SK-N-SH treated with all-trans-retinoic acid at 6 μM for 48 hours (cell line): ENCODE results near the gene RGS2.

Source experiments
- ATAC-seq: fragments of 200-7000 bp; cut with Tn5 transposase; 3 replicates; pipeline ENCODE4 v1.9.1; 2020; ENCODE audit warnings: mild to moderate bottlenecking, moderate library complexity
- ARNTL ChIP-seq: fragments of 450-650 bp; formaldehyde crosslinking; IDR thresholded peaks from 2 replicates; pipeline ENCODE4 v1.5.0; 2020; ENCODE audit warnings: low read depth, mild to moderate bottlenecking, moderate library complexity, borderline replicate concordance
- BACH2 ChIP-seq: fragments of 250-450 bp; sonication (Bioruptor Pico); IDR thresholded peaks from 2 replicates; pipeline ENCODE4 v1.9.0; 2021; ENCODE audit warnings: mild to moderate bottlenecking, borderline replicate concordance
- CSDC2 ChIP-seq: fragments of 250-450 bp; sonication (Bioruptor Pico); IDR thresholded peaks from 2 replicates; pipeline ENCODE4 v1.5.0; 2020; ENCODE audit warnings: mild to moderate bottlenecking, moderate library complexity
- ESRRG ChIP-seq: fragments of 250-450 bp; sonication (Bioruptor Pico); IDR thresholded peaks from 2 replicates; pipeline ENCODE4 v1.6.1; 2021; ENCODE audit warnings: mild to moderate bottlenecking
- ISL1 ChIP-seq: fragments of 250-450 bp; sonication (Bioruptor Pico); IDR thresholded peaks from 2 replicates; pipeline ENCODE4 v2.1.2; 2022; ENCODE audit warnings: mild to moderate bottlenecking, moderate library complexity
- OSR1 ChIP-seq: fragments of 250-450 bp; sonication (Bioruptor Pico); IDR thresholded peaks from 2 replicates; pipeline ENCODE4 v1.8.0; 2022; ENCODE audit warnings: moderate library complexity, mild to moderate bottlenecking, inconsistent platforms
- PPARA ChIP-seq: fragments of 250-450 bp; sonication (Bioruptor Pico); IDR thresholded peaks from 2 replicates; pipeline ENCODE4 v1.5.0; 2020; ENCODE audit warnings: mild to moderate bottlenecking, borderline replicate concordance
- RARB ChIP-seq: fragments of 250-450 bp; sonication (Bioruptor Pico); IDR thresholded peaks from 2 replicates; pipeline ENCODE4 v1.8.0; 2021; ENCODE audit warnings: mild to moderate bottlenecking, moderate library complexity
- SNAI2 ChIP-seq: fragments of 250-450 bp; sonication (Bioruptor Pico); IDR thresholded peaks from 2 replicates; pipeline ENCODE4 v1.5.0; 2020; ENCODE audit warnings: mild to moderate bottlenecking, moderate library complexity
- TOX ChIP-seq: fragments of 250-450 bp; sonication (Bioruptor Pico); IDR thresholded peaks from 2 replicates; pipeline ENCODE4 v1.8.0; 2021; ENCODE audit warnings: mild to moderate bottlenecking, moderate library complexity, borderline replicate concordance
- ZC3H10 ChIP-seq: fragments of 250-450 bp; sonication (Bioruptor Pico); IDR thresholded peaks from 2 replicates; pipeline ENCODE4 v1.5.1; 2021; ENCODE audit warnings: mild to moderate bottlenecking, moderate library complexity
- ZFP3 ChIP-seq: fragments of 250-450 bp; sonication (Bioruptor Pico); IDR thresholded peaks from 2 replicates; pipeline ENCODE4 v1.5.0; 2020; ENCODE audit warnings: mild to moderate bottlenecking, moderate library complexity
- ZFP30 ChIP-seq: fragments of 450-650 bp; formaldehyde crosslinking; IDR thresholded peaks from 2 replicates; pipeline ENCODE4 v1.5.0; 2022; ENCODE audit warnings: mild to moderate bottlenecking, moderate library complexity
- ZNF565 ChIP-seq: fragments of 450-650 bp; formaldehyde crosslinking; conservative IDR thresholded peaks from 2 replicates; pipeline ENCODE4 v1.5.0; 2020; ENCODE audit warnings: low read depth, mild to moderate bottlenecking, moderate library complexity
- ZNF70 ChIP-seq: fragments of 450-650 bp; formaldehyde crosslinking; IDR thresholded peaks from 2 replicates; pipeline ENCODE4 v1.5.0; 2020; ENCODE audit warnings: mild to moderate bottlenecking, moderate library complexity
- ZNF8 ChIP-seq: fragments of 450-650 bp; formaldehyde crosslinking; IDR thresholded peaks from 2 replicates; pipeline ENCODE4 v1.5.0; 2020; ENCODE audit warnings: mild to moderate bottlenecking, moderate library complexity
- TF ChIP-seq, protein P1 (sequence below): fragments of 250-450 bp; sonication (Bioruptor Pico); IDR thresholded peaks from 2 replicates; pipeline ENCODE4 v1.8.0; 2020; ENCODE audit warnings: mild to moderate bottlenecking, moderate library complexity, borderline replicate concordance
- TF ChIP-seq, protein P2 (sequence below): fragments of 250-450 bp; sonication (Bioruptor Pico); IDR thresholded peaks from 2 replicates; pipeline ENCODE4 v1.5.1; 2021; ENCODE audit warnings: mild to moderate bottlenecking, moderate library complexity

Gene RGS2

DNA sequence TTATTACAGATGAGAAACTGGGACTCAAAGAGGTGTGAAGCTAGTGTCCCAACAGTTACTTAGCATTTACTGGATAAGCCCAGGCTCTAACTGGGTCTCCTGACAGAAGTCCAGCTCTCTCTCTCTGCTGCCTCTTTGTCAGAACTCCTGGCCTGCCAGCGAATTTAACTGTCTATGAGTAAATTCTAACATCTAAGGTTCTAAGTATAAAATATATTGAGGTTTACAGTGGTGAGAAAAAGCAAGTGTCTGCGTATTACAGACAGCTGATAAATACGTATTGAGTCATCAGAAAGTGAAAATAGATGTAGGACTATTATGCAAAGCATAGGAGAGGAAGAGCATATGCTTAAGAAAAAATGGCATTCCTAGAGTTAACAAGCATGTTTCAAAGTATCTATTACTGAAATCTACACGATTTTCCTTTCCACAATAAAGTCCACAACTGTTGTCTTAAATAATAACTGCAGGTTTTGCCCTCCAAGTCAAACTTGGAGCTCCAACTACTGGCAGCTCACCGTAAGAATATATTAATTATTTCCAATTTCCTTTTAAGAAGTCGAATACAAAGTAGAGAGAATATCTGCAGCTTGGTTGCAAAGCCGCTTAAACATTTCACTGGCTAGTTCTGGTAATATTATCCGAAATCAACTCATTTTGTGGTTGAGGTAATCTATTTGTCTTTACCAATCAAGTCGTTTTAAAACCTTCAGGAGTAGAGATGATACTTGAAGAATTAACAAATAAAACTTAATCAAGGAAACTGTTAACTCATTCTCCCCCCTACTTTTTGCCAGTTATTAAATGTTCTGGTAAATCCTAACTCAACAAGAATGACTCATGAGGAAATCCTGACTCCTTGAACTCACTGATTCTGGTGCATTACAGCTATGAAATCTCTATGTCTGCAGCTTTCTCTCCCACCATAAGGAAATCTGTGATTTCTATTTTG, 1.4 kb upstream of the RGS2 start:
- peak; percentile 43; the same call in 1 of the 2 replicates for TF ChIP-seq TOX (CRISPR knock-in tag)
- TF ChIP-seq ZNF8 (CRISPR knock-in tag): no peak
- TF ChIP-seq ZC3H10 (CRISPR knock-in tag): peak; percentile 61; the same call in 1 of the 2 replicates
- ATAC-seq: peak; percentile 9

DNA sequence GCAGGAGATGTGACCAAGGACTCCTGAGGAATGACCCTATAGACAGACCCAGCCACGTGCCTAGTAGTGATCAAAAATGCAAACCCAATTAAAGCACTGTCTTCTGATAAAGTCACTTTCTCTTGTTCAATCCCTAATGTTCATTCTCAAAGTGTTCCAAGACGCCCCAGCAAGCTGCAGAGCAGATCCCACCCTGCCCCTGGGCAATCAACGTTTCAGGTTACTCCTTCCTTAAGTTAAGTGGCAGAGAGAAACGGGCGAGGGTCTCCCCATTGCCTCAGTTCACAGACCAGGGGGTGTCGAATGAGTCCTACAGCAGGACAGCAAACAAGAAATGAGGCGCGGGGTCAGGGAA, 699 bp upstream of the RGS2 start:
- TF ChIP-seq CSDC2: no peak
- TF ChIP-seq ZNF70 (CRISPR knock-in tag): no peak
- TF ChIP-seq PPARA: no peak
- TF ChIP-seq ZC3H10 (CRISPR knock-in tag): no peak
- no peak for TF ChIP-seq RARB (CRISPR knock-in tag)
- ATAC-seq: peak; percentile 1; the same call in 2 of the 3 replicates

DNA sequence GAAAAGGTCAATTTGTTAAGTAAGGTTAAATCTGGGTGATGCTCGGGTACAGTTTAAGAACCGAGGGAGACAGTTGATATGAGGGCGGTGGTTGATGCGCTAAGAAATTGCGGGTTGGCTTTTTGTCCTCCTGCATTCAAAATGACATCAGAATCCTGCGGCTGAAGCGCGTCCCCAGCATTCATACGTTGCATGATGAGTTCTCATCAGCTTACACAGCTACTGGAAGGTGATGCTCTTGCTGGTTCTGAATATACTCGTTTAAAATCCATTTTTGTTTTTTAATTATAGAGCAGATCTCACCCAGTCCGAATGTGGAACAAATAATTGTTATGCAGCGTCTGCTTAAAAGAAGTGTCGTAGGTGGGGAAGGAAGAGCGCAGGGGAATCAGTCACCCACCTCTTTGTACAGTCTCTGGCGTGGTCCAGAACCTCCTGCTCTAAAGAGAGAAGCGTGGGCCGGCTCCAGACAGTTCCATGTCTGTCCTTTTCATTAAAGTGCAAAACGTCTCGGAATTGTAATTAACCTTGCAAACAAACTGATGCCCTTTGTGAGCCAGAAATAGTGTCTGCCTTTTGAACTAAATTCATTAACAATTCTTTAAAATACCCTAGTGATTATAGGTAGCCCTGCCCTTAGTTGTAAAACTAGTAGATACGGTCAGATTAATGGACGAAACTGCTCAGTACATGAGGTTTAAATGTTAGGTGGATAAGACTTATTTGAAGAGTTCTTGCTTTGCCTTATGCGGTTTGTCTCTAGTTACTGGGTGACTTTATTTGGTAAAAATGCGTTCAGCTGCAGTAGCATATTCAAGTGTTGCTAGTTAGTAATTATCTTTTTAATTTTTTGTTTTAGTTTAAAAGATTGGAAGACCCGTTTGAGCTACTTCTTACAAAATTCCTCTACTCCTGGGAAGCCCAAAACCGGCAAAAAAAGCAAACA, 741 bp downstream of the RGS2 start:
- peak; percentile 22 for ATAC-seq
- TF ChIP-seq RARB (CRISPR knock-in tag) (no peak; the same call in 1 of the 2 replicates), BACH2 (CRISPR knock-in tag) (no peak), ESRRG (CRISPR knock-in tag) (no peak), PPARA (no peak), ZFP30 (no peak), ISL1 (CRISPR knock-in tag) (no peak), ZFP3 (CRISPR knock-in tag) (no peak), ZC3H10 (CRISPR knock-in tag) (peak; percentile 71), ZNF565 (CRISPR knock-in tag) (no peak), OSR1 (CRISPR knock-in tag) (no peak), ARNTL (CRISPR knock-in tag) (no peak), TOX (CRISPR knock-in tag) (peak; percentile 76; the same call in 1 of the 2 replicates)
- TF ChIP-seq, protein P1, sequence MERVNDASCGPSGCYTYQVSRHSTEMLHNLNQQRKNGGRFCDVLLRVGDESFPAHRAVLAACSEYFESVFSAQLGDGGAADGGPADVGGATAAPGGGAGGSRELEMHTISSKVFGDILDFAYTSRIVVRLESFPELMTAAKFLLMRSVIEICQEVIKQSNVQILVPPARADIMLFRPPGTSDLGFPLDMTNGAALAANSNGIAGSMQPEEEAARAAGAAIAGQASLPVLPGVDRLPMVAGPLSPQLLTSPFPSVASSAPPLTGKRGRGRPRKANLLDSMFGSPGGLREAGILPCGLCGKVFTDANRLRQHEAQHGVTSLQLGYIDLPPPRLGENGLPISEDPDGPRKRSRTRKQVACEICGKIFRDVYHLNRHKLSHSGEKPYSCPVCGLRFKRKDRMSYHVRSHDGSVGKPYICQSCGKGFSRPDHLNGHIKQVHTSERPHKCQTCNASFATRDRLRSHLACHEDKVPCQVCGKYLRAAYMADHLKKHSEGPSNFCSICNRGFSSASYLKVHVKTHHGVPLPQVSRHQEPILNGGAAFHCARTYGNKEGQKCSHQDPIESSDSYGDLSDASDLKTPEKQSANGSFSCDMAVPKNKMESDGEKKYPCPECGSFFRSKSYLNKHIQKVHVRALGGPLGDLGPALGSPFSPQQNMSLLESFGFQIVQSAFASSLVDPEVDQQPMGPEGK: no peak; the same call in 1 of the 2 replicates
- TF ChIP-seq, protein P2, sequence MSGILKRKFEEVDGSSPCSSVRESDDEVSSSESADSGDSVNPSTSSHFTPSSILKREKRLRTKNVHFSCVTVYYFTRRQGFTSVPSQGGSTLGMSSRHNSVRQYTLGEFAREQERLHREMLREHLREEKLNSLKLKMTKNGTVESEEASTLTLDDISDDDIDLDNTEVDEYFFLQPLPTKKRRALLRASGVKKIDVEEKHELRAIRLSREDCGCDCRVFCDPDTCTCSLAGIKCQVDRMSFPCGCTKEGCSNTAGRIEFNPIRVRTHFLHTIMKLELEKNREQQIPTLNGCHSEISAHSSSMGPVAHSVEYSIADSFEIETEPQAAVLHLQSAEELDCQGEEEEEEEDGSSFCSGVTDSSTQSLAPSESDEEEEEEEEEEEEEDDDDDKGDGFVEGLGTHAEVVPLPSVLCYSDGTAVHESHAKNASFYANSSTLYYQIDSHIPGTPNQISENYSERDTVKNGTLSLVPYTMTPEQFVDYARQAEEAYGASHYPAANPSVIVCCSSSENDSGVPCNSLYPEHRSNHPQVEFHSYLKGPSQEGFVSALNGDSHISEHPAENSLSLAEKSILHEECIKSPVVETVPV: no peak
- TF ChIP-seq, all 23 proteins: peak for 2

DNA sequence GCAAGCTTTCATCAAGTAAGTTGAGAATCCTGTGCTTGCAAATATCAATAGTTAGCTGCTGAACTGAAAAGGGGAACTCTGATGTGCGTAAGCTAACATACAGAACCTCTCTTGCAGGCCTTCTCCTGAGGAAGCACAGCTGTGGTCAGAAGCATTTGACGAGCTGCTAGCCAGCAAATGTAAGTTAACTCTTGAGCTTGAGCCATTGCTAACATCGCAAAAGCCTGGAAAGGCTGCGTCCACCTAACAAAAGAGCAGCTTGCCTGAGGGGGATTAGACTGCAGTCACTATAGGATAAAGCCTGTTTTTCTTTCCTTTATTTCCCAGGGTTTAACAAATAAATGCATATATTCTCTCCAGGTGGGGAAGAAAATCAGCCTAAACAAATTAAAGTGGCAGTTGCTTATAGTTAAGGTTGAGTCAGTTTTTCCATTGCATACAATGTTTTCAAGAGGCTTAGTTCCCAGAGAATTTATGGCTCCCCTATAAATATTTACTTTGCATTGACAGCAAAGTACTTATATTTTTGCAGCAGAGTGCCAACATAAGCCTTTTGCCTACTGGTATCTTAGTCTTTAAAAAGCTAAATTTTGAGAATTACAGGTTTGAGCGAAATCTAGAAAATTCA, 1.5 kb downstream of the RGS2 start:
- ATAC-seq: no peak
- TF ChIP-seq SNAI2 (CRISPR knock-in tag) (no peak), TOX (CRISPR knock-in tag) (peak; percentile 78; the same call in 1 of the 2 replicates)

DNA sequence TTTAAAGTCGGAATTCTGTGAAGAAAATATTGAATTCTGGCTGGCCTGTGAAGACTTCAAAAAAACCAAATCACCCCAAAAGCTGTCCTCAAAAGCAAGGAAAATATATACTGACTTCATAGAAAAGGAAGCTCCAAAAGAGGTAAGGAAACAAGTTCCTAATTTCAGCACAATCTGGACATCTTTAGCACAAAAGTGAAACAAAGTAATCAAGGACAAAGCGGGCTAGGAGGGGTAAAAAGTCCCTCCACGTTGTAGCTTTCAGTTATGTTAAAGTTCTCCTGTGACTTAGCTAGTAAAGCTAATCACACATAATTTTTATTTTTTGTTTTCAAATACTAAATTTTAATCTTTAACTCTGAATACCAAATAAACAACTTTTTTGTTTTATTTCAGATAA, 2.2 kb downstream of the RGS2 start:
- TF ChIP-seq, protein P2: no peak
- TF ChIP-seq ISL1 (CRISPR knock-in tag) (no peak), ZNF8 (CRISPR knock-in tag) (no peak), OSR1 (CRISPR knock-in tag) (no peak), ZNF565 (CRISPR knock-in tag) (no peak), ARNTL (CRISPR knock-in tag) (no peak), BACH2 (CRISPR knock-in tag) (no peak), ZFP30 (no peak), SNAI2 (CRISPR knock-in tag) (no peak), RARB (CRISPR knock-in tag) (no peak), PPARA (no peak), ZFP3 (CRISPR knock-in tag) (no peak)
- TF ChIP-seq, protein P1: no peak
- ATAC-seq: no peak
